Left lung (tissue), 10 donors: Measurements from ENCODE around the gene CSNK2A1. TPM values are rescaled to one million over a fixed set of nuclear protein-coding genes. Genes with fewer than 3 reads are reported as not detected.

Source experiments
- ATAC-seq: fragments of 200-7000 bp; cut with Tn5 transposase; one replicate; pipeline ENCODE4 v1.9.1; 2020; ENCODE audit warnings: moderate library complexity
- DNase-seq, 4 donors: peaks; one replicate each; pipeline ENCODE4 v3.0.0-alpha.2; 2013 to 2020
- H3K27ac ChIP-seq, 2 donors: fragments of 200-600 bp; sonication (generic) in 1 of 2; one replicate each; pipeline versions ENCODE4 v1.5.0 to v1.8.0; 2020 to 2021
- H3K27me3 ChIP-seq, 2 donors: fragments of 200-600 bp; sonication (generic) in 1 of 2; one replicate each; pipeline versions ENCODE4 v1.5.0 to v1.8.0; 2020 to 2021
- H3K36me3 ChIP-seq, 2 donors: fragments of 200-600 bp; sonication (generic) in 1 of 2; one replicate each; pipeline versions ENCODE4 v1.5.0 to v1.8.0; 2020 to 2021
- H3K4me1 ChIP-seq, 2 donors: fragments of 200-600 bp; one replicate each; pipeline ENCODE4 v1.8.0; 2021
- H3K4me3 ChIP-seq, 2 donors: fragments of 200-600 bp; sonication (generic) in 1 of 2; one replicate each; pipeline versions ENCODE4 v1.5.0 to v1.8.0; 2020 to 2021; ENCODE audit warnings: mild to moderate bottlenecking in 1 of 2
- H3K9me3 ChIP-seq, 2 donors: fragments of 200-600 bp; sonication (generic) in 1 of 2; one replicate each; pipeline versions ENCODE4 v1.5.0 to v1.8.0; 2020 to 2021
- intact Hi-C, 2 donors: fragments of 100-400 bp; cut with DNase I; formaldehyde crosslinking; loops; one replicate each; pipeline versions ENCODE4 v1.11.2 to v1.14.2; 2022
- polyA plus RNA-seq, 6 donors: library from polyadenylated mRNA; unstranded; fragments of 120-200 nt; gene quantifications; one replicate each; pipeline ENCODE4 v1.2.1, GENCODE V29; 2013; ENCODE audit not compliant: insufficient read length in 6 of 6
- total RNA-seq, 2 donors: library from RNA; stranded (reverse); fragmentation: NEBNext Ultra II Directional; extraction: Animal tissue kit (Norgen Biotek cat#: 25700); gene quantifications; one replicate each; pipeline ENCODE4 v1.2.1, GENCODE V29; 2021
- TF ChIP-seq, protein P1 (sequence below), 2 donors: fragments of 200-600 bp; sonication (generic) in 1 of 2; IDR thresholded peaks; one replicate each; pipeline versions ENCODE4 v1.5.0 to v1.8.0; 2021; ENCODE audit warnings: antibody characterized with exemption in 2 of 2
- donor health status: DM: no; HTN: yes; CAD: no.
- donor health status: DM: no; HTN: no; CAD: no.

The CSNK2A1 gene
- total and polyA plus RNA-seq, 8 donors, result 78.5 to 157 (median 133) TPM

DNA sequence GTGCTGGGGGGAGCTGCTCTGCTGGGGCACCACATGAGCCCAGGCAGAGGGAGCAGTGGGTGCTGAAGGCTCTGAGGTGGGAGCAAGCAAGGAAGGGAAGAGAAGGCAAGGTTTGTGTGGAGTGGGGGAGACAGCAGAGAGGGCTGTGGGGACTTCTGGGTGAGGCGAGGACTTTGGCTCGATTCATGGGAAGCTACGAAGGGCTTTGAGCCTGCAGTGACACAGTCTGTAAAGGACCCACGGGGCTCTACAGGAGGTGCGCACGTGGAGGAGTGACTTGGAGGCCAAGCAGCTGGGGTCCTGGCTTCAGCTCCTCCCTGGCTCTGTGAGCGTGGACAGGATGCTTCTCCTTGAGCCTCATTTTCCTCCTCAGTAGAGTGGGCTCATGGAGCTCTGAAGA, 29.1 kb upstream of the CSNK2A1 start:
- no peak overlapping the region for H3K4me3 ChIP-seq
- H3K9me3 ChIP-seq, result no peaks in the 10 kb centered on the region
- ATAC-seq, result no peak
- intact Hi-C loops, result no loop called here
- TF ChIP-seq, protein P1, sequence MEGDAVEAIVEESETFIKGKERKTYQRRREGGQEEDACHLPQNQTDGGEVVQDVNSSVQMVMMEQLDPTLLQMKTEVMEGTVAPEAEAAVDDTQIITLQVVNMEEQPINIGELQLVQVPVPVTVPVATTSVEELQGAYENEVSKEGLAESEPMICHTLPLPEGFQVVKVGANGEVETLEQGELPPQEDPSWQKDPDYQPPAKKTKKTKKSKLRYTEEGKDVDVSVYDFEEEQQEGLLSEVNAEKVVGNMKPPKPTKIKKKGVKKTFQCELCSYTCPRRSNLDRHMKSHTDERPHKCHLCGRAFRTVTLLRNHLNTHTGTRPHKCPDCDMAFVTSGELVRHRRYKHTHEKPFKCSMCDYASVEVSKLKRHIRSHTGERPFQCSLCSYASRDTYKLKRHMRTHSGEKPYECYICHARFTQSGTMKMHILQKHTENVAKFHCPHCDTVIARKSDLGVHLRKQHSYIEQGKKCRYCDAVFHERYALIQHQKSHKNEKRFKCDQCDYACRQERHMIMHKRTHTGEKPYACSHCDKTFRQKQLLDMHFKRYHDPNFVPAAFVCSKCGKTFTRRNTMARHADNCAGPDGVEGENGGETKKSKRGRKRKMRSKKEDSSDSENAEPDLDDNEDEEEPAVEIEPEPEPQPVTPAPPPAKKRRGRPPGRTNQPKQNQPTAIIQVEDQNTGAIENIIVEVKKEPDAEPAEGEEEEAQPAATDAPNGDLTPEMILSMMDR (IDR thresholded peaks at IDR 0.05), result no peak
- no peak for DNase-seq
- peaks cover 0 to 68% of the 10 kb centered on the region in 2 donors for H3K27me3 ChIP-seq
- H3K36me3 ChIP-seq, result no peaks in the 10 kb centered on the region
- H3K4me1 ChIP-seq, result peaks cover 0 to 19% of the 10 kb centered on the region in 2 donors
- no peak overlapping the region for H3K27ac ChIP-seq

DNA sequence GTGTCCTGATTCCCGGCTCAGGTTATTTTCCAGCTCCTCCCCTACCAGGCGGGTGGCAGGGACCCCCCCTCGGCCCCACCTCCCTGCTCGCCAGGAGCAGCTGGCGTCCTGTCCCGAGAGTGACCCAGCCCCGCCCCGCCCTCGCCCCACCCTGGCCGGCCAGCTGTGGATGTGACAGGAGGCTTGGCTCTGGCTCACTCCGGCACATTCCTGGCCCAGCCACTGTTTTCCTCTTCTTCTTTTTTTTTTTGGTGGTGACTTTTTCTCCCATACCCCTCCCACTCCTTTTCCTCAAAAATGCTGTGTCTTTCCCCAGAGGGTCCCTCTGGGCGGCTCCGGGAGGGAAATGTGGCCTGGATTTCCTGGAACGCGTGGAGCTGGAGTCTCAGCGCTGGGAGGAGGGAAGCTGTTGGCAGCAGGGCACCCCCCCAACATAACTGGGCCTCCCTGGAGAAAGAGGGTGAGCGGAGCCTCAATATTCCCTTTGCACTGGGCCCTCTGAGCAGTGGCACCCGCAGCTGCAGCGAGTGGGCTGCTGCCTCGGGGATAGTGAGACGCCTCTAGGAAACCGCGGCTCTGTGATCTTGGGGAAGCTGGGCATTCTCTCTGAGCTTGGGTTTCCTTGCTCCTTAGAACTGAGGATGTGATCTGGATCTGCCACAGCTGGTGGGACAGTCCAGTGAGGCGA, 28.3 kb upstream of the CSNK2A1 start:
- intact Hi-C loops, result no loop called here
- ATAC-seq, result peak; percentile 75
- TF ChIP-seq, protein P1 (IDR thresholded peaks at IDR 0.05), result no peak
- Histone ChIP-seq H3K9me3 (no peaks in the 10 kb centered on the region), H3K27me3 (peaks cover 0 to 76% of the 10 kb centered on the region in 2 donors), H3K36me3 (no peaks in the 10 kb centered on the region), H3K4me1 (peaks cover 0 to 19% of the 10 kb centered on the region in 2 donors), H3K4me3 (no peak overlapping the region), H3K27ac (no peak overlapping the region)
- peak; percentile 36 to 76 (median 62) for DNase-seq

DNA sequence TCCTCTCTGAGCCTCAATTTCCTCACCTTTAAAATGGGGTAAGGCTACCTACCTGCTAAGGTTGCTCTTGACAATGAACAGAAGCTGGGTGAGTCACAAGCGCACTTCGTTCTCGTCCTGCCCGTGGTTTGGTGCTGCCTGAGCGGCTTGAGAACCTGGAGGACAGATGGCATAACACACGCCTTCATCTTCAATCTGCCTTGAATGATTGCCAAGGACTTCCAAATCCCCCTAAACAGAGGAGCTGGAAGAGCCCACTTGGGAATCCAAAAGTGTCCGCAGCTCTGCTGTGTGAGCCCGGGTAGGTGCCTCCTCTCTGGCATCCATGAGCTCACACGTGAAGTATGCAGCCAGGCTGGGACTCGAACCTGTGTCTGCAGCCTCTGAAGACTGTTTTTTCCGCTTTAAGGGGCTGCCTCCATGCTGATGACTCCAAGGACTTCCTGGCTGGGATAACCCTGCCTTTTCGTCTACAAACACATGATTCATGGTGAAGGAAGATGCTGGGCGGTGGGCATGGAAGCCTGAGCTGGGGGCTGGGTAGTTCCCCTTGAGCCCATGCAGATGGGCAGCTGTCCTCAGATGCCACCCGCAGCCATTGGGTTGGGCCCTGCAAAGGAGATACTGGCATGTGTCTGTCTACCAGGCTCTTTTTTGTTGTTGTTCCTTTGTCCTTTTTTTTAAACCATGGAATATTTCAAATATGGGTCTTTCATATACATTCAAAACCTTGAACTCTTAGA, 25.3 kb upstream of the CSNK2A1 start:
- intact Hi-C loops, result no loop called here
- Histone ChIP-seq H3K9me3 (no peaks in the 10 kb centered on the region), H3K27me3 (peaks cover 0 to 70% of the 10 kb centered on the region in 2 donors), H3K36me3 (no peaks in the 10 kb centered on the region), H3K4me1 (peaks cover 0 to 19% of the 10 kb centered on the region in 2 donors), H3K27ac (no peak overlapping the region), H3K4me3 (no peak overlapping the region)
- TF ChIP-seq, protein P1 (IDR thresholded peaks at IDR 0.05), result no peak
- DNase-seq, result no peak
- ATAC-seq, result no peak

DNA sequence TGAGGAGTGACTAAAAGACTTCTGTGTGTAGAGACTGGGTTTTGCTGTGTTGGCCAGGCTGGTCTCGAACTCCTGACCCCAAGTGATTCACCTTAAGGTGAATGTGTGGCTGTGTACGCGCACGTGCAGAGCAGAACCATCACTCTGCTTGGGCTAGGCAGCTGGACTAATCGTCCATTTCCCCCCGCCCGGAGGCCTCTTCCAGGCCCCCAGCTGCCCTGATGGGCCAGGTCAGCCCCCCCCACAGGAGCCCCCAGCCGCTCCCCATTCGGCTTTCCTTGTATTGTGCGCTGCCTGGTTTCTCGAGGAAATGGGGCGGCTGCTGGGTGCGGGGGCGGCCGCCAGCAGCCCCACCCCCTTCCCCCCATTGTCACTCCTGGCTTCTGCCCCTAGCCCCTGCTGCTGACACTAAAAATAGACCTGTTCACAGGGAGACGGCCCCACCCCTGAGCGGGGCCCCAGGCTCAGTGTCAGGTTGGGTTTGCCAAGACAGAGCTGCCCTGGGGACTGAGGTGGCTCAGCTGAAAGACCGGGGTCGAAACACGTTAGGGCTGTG, 24.6 kb upstream of the CSNK2A1 start:
- H3K4me3 ChIP-seq, result no peak overlapping the region
- TF ChIP-seq, protein P1 (IDR thresholded peaks at IDR 0.05), result no peak
- peaks cover 0 to 19% of the 10 kb centered on the region in 2 donors for H3K4me1 ChIP-seq
- H3K36me3 ChIP-seq, result no peaks in the 10 kb centered on the region
- H3K9me3 ChIP-seq, result no peaks in the 10 kb centered on the region
- ATAC-seq, result no peak
- H3K27me3 ChIP-seq, result peaks cover 0 to 63% of the 10 kb centered on the region in 2 donors
- peak in 1 of 4 donors; percentile 28 for DNase-seq
- no peak overlapping the region for H3K27ac ChIP-seq
- intact Hi-C loops, result no loop called here

DNA sequence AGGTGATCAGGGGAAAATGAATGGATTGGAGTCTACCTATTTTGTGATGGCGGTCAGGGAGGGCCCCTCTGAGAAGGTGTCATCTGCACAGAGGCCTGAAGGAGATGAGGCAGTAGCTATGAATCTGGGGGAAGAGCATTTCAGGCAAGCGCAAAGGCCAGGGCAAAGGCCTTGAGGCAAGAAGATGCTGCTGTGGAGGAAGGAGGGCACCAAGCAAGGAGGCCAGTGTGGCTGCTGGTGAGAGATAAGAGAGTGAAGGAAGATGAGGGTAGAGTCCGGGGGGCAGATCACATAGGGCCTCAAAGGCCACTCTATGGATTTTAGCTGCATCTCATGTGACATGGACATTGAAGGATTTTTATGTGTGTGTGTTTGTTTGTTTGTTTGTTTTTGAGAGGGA, 20.6 kb upstream of the CSNK2A1 start:
- H3K4me3 ChIP-seq, result no peak overlapping the region
- H3K36me3 ChIP-seq, result no peaks in the 10 kb centered on the region
- TF ChIP-seq, protein P1 (IDR thresholded peaks at IDR 0.05), result no peak
- no peak for ATAC-seq
- no peaks in the 10 kb centered on the region for H3K4me1 ChIP-seq
- H3K27me3 ChIP-seq, result peaks cover 0 to 33% of the 10 kb centered on the region in 2 donors
- no peak overlapping the region for H3K27ac ChIP-seq
- DNase-seq, result no peak
- no peaks in the 10 kb centered on the region for H3K9me3 ChIP-seq
- intact Hi-C loops, result loop anchor here in 1 of 2 donors (5.0 kb wide), 2 partner anchors 78 to 173 kb away; no protein-coding TSS in a partner anchor
